SK-N-SH (cell line): Measurements from ENCODE around the gene FHOD3.

Source experiments
- CTCF ChIP-seq: fragments of 200-600 bp; sonication (generic); IDR thresholded peaks from 2 replicates; pipeline ENCODE4 v1.6.1; 2017; ENCODE audit warnings: antibody characterized with exemption, mild to moderate bottlenecking, moderate library complexity
- YY1 ChIP-seq: IDR thresholded peaks from 2 replicates; pipeline ENCODE4 v1.4.0; 2012; ENCODE audit warnings: low read depth, mild to moderate bottlenecking

- no peak for TF ChIP-seq CTCF
- no peak for TF ChIP-seq YY1
Observed at GRCh38 chr18:36761186-36761698, 463.7 kb downstream of the FHOD3 start.
